Stimulated activated CD8-positive, alpha-beta memory T cell treated with anti-CD3 and anti-CD28 coated beads, Interleukin-12 subunit alpha, Interleukin-12 subunit beta, amount 100 ng/mL, for 24 hours (primary cell): ENCODE data around the gene USO1.
"Not testable (repeated sequence)": the region's sequence is repeated elsewhere in the genome, so short reads cannot be mapped to it uniquely, and the experiment has no call there.

Experiments
- DNase-seq: peaks from one replicate; pipeline ENCODE4 v3.0.0-alpha.2; 2020; ENCODE audit errors: extremely low read depth

Gene USO1, protein sequence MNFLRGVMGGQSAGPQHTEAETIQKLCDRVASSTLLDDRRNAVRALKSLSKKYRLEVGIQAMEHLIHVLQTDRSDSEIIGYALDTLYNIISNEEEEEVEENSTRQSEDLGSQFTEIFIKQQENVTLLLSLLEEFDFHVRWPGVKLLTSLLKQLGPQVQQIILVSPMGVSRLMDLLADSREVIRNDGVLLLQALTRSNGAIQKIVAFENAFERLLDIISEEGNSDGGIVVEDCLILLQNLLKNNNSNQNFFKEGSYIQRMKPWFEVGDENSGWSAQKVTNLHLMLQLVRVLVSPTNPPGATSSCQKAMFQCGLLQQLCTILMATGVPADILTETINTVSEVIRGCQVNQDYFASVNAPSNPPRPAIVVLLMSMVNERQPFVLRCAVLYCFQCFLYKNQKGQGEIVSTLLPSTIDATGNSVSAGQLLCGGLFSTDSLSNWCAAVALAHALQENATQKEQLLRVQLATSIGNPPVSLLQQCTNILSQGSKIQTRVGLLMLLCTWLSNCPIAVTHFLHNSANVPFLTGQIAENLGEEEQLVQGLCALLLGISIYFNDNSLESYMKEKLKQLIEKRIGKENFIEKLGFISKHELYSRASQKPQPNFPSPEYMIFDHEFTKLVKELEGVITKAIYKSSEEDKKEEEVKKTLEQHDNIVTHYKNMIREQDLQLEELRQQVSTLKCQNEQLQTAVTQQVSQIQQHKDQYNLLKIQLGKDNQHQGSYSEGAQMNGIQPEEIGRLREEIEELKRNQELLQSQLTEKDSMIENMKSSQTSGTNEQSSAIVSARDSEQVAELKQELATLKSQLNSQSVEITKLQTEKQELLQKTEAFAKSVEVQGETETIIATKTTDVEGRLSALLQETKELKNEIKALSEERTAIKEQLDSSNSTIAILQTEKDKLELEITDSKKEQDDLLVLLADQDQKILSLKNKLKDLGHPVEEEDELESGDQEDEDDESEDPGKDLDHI

DNA sequence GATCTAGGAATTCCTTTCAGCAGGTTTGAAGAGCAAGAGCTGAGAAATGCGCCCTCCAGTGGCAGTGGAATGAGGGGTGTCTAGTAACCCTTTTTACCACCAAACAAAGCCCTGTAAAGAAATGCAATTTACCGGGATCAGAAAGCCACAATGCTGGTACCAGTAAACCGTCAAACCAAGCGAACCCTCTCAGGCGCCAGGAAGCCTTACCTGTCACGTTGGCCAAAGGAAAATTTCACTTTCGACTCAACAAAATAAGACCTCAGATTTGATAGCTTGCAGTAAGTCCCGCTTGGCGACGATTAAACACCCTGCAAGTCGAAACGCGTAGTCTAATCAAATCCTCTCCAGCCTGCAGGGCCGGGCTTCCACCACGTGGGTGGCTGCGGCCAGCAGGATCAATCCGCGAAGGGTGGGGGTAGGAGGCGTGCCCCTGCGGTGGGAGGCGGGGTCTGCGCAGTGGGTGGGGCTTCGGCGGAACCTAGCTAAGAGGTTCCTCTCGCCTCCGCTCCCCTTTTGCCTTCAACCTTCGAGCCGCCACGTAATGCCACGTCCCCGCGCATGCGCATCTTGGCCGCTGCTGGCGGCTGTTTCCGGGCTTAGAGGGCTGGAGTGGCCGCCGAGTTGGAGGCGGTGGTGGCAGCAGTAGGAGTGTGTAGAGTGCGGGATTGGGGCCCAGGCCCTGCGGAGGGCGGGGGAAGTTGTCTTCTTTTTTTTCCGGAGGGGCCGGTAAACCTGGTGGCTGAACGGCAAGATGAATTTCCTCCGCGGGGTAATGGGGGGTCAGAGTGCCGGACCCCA is at the start of gene USO1:
Gene USO1 (plus strand): TSS at position 512 of the 801 bp plus-strand sequence. CDS start 243 bp downstream, at position 755.
- DNase-seq: peak; percentile 97

- DNase-seq: no peak
Observed at GRCh38 chr4:75675004-75675531, 49.3 kb upstream of the USO1 start.

- DNase-seq: no peak
Observed at GRCh38 chr4:75678473-75678872, 45.9 kb upstream of the USO1 start.

- no peak for DNase-seq
Observed at GRCh38 chr4:75678965-75679364, 45.4 kb upstream of the USO1 start.

- no peak for DNase-seq
Observed at GRCh38 chr4:75679876-75680575, 44.4 kb upstream of the USO1 start.

- no peak for DNase-seq
Observed at GRCh38 chr4:75683482-75684155, 40.8 kb upstream of the USO1 start.

DNA sequence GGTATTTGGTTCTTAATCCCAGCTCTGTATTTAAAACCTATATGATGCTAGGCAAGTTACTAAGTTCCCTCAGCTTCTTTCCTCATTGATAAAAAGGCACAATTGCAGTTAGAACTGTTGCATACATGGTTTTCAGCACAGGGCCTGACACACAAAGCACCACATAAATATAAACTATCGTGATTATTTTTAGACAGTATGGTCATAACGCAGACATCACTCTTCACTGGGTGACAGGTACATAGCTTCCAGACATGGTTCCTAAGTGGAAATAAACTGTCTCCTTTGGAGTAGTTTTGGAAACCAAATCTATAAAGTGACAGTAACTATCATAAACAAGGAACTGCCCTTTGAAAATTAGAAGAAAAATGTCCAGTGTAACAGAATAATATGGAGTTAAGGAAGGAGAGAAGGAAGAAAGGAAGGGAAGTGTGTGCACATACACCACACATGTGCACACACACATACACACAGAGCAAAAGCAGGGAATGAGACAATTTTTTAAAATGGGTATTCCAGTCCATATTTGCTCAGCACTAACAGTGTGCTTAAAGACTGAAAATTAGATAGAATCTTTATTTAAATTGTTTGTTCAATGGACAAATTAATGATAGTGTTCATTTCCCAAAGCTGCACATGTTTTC is 38.7 kb upstream of the USO1 start:
- no peak for DNase-seq

- no peak for DNase-seq
Observed at GRCh38 chr4:75686346-75686745, 38.0 kb upstream of the USO1 start.

DNA sequence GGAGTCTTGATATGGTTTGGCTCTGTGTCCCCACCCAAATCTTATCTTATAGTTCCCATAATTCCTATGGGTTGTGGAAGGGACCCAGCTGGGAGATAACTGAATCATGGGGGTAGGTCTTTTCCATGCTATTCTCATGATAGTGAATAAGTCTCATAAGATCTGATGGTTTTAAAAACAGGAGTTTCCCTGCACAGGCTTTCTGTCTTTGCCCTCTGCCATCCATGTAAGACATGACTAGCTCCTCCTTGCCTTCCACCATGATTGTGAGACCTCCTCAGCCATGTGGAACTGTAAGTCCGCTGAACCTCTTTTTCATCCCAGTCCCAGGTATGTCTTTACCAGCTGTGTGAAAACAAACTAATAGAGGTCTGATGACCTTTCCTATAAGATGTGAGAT is 37.3 kb upstream of the USO1 start:
- DNase-seq: not testable (repeated sequence)

GRCh38 chr4:75692066-75692465 is 32.3 kb upstream of the USO1 start:
- DNase-seq: not testable (repeated sequence)

DNA sequence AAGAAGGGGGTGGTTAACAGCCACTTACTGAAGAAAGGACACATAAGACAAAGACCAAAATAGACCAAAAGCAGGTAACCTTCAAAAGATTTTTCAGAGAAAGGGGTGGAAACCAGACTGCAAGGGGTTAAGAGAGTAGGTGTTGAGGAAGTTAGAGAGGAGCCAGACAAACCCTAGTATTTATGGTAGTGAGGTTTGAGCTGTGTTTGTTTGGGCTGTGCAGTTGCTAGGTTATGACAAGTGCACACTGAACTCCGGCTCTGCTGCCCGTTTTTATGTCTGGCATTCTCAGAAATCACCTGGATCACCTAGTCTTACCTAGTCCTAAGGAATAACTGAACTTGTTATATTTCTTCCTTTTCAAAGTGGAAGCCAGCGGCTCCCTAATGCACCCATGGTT is 28.3 kb upstream of the USO1 start:
- DNase-seq: no peak

- DNase-seq: no peak
Observed at GRCh38 chr4:75696581-75696980, 27.8 kb upstream of the USO1 start.

- no peak for DNase-seq
Observed at GRCh38 chr4:75698162-75698962, 26.0 kb upstream of the USO1 start.

DNA sequence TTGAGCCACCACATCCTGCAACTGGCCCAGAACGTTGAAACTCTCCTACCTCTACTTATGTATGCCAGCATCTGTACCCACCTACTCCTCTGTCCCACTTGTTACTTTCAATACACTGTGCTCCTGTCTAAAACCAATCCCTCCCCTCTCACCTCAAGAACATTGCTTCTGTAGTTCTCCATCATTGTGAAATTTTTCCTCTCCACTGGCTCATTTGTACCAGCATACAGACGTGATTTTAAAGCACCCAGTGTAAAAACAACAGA is 25.5 kb upstream of the USO1 start:
- DNase-seq: no peak

DNA sequence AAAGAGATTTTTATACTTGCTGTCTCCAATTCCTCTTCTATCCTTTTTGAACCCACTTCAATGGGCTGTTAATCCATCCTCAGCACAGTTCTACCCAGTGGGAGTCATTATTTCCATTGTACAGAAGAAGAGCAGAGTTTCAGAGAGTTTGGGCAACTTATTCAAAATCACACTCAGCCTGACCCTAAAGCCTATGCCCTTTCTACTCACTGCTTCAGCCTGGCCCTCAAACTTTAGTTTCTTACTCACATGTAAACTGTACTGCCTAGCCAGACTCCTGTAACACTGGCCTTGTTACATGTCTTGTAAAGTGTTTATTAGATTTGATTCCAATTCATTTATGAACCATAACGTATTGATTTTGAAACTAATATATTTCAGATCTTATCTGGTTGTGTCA is 25.1 kb upstream of the USO1 start:
- no peak for DNase-seq

DNA sequence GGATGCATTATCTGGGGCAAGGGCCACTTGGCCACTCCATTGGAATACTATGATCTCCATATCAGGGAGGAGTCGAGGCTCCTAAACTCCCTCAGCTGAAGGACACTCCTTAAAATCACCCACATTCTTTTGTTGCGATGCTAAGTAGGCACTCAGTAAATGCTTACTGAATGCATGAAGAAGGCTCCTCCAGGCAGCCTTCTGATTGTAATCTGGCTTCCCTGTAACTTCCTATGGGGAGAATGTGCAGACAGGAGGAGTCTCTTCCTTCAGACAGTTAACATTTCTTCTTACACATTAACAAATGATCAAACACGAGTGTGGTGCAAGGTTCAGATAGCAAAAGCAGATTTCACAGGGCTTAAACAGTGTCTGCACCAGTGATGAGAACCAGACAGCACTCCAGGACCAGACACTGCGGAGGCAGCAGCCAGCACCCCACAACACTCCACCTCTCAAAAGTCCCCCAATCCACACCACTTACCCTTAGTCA is 21.4 kb upstream of the USO1 start:
- DNase-seq: no peak

GRCh38 chr4:75705198-75705977 is 19.0 kb upstream of the USO1 start:
- DNase-seq: no peak

DNA sequence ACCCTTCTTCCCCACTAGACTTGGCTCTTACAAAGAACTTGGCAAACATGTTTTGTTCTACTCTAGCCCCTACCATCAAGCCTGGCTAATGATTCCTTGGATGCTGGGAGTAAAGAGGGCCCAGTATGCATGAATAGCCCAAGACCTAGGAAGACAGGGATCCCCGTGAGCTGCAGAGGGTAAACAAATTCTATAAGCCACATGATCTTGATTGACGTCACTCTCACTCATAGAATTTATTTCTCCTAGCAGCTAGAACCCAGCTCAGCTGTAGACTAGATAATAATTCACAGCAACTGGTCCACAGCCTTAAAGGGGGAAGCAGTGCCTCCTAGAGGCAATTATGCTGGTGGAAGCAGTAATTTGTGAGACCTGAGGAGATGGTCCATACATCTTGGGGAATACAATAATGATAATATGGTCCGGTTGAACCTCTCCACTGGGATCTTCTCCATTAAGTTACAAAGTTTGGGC is 16.1 kb upstream of the USO1 start:
- no peak for DNase-seq
